Stimulated activated CD4-positive, alpha-beta T cell treated with anti-CD3 and anti-CD28 coated beads, Interleukin-1b, Interleukin-23, amount 100 ng/mL, for 4 hours (primary cell): Measurements from ENCODE around the gene OTOG.

Source experiments
- DNase-seq, 2 donors: peaks; one replicate each; pipeline ENCODE4 v3.0.0-alpha.2; 2020; ENCODE audit warnings: low read depth in 2 of 2

The OTOG gene

DNA sequence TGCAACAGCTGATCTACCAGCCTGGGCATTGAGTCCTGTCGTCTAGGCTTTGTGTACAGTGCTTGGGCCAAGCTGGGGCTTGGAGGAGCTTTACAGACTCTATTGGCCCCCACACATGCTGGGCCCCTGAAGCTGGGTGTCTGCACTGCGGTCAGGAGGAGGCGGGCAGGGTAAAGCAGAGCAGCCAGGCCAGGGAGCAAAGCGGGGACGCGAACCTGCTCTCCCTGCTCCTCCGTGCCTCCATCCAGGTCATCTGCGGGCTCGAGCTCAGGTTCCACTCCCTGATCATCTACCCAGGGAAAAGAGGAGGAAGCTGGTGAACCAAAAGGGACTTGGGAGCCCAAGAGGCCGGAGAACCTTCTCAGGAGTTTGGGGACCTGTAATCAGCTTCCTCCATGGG, 29.9 kb upstream of the OTOG start:
- DNase-seq, result no peak

DNA sequence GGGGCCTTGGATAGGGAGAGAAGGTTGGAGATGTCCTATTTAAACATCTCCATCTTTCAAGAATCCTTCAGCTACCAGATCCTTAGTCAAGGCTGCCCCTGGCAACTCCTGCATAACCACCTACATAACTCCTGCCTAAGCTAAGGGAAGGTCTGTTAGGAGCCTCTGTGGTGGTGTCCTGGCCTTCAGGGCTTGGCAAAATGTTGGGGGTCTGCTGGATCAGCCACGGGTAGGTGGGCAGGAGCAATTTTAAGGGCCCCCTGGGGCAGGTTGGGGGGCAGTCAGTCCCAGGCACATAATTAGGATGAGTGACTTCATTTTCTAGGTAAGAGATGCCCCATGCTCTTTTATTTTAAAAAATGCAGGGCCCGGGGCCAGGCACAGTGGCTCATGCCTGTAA, 28.7 kb upstream of the OTOG start:
- DNase-seq, result no peak

DNA sequence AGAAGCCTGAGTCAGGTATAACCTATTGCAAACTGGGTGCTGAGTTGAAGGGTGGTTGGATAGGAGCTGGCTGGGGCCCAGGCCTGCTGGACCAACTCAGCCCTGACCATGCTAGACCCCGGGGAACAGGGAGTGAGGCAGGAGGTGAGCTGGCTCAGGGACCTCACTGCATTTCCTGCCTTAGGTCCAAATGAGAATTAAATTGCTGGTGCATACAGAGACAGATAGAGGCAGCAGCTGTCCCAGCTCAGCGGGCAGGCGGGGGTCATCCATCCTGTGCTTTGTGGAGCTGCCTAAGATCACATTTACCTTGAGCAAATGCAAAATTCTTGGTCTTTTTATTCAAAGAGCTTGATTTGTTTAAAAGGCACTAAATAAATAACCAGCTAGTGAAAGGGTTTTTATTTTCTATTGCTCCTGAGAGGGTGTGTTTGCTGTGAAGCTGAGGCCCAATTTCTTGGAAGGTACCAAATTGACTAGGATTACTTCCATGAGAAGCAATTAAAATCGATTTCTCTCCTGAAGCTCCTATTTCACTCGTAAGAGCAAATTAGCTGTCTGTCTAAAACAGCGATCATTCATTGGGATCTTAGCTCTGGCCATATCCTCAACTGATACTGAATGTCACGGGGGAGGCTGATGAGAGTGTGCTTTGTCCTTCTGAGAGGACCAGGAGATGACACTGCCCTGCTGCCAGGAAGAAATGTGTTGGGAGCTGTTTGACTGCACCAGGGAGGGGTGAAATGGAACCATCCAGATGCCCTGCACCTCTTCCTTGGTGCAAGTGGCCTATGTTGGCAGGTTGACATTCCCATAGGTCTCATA, 27.8 kb upstream of the OTOG start:
- no peak for DNase-seq

DNA sequence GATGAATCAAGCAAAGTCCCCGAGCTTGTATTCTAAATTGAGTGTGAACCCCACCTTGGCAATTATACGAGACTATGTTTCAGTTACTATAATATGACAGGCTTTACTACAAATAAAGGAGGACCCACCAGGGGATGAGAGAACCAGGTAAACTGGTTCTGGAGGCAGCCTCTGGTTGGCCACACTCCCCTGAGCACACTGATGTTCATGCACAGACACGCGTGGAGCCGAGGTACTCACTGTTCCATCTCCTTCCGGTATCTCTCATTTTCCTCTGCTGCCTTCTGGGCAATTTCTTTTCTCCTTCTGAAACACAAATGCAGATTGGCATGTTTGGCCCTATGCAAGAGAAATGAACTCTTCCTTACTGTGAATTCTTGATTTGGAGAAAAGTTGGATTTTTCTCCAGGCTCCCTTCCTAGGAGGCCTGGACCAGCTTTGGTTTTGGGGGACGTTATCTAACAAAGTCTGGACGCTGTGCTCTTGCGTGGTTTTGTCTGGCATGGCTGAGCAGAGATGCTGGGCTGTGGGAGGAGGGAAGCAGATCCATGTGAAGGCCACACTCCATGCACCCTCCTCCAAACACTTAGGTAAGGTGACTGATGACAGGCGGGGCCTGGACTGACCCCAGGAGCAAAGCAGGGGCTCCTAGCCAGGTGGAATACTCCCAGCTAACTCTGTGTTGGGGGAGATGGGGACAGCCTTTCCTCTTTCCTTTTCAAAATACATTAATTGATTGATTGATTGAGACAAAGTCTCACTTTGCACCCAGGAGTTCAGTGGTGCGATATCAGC, 25.8 kb upstream of the OTOG start:
- DNase-seq, result no peak

DNA sequence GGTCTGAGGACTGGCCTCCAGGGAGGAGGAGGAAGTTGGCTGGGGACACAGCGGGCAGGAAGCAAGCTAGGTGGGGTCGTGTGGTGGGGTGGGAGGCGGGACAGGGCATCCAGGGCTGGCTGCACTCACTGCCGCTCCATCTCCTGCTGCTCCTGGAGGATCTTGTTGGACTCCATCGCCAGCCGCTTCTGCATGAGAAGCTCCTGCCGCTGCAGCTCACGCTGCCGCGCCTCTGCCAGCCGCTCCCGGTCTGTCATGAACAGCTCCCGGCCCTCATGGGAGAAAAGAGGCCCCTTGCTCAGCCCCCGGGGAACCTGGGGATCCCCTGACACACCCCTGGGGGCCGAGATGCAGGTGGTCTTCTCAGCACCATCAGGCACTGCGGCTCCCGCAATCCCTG, 24.4 kb upstream of the OTOG start:
- DNase-seq, result no peak

DNA sequence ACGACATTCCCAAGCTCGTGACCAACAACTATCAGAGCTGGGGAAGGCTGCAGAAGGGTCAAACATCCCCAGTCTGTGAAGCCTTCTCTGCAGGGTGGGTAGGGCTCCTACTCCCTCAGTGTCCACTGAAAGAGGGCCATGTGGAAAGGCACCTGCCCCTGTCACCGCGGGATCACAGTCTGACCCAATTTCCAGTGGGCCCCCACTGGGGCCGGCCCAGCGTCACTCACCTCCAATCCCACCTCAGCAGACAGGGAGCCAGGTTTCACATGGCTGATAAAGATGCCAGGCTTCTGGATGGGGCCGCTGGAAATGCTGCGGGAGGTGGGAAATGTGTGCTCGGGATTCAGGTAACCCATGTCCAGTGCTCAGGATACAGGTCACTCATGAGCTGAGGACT, 22.8 kb upstream of the OTOG start:
- DNase-seq, result no peak

DNA sequence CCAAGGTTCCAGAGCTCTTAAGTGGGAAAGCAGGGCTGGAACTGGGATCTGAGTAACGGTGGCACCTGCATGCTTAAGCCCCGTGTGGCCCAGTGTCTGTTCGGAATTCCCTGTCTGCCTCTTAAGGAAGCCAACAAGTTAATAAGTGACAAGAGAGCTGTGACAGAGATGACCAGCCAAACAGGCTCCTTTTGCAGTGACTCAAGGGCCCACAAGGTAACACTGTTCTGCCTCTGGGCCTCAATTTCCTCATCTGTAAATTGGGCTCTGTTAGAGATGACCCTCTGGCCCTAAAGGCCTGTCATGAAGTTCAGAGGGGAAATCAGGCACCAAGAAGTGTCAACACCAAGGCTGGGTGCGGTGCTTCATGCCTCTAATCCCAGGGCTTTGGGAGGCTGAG, 21.5 kb upstream of the OTOG start:
- no peak for DNase-seq

DNA sequence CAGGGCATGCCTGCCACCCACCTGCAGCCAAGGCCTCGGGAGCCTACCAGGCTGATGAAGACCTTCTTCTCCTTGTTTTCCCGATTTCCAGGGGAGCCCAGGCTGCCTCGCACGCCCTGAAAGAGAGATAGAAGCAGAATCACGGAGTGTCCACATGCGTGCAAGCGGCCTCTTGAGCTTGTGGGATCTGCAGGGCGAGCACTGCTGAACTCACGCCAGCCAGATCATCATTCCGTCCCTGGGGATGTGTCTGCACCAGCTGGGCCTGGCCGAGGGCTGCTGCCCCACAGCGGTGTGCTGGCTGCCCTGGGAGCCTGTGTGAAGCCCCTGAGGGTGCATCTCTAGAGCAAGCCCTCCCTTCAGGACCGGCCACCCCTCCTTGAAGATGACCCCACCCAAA, 20.7 kb upstream of the OTOG start:
- no peak for DNase-seq

DNA sequence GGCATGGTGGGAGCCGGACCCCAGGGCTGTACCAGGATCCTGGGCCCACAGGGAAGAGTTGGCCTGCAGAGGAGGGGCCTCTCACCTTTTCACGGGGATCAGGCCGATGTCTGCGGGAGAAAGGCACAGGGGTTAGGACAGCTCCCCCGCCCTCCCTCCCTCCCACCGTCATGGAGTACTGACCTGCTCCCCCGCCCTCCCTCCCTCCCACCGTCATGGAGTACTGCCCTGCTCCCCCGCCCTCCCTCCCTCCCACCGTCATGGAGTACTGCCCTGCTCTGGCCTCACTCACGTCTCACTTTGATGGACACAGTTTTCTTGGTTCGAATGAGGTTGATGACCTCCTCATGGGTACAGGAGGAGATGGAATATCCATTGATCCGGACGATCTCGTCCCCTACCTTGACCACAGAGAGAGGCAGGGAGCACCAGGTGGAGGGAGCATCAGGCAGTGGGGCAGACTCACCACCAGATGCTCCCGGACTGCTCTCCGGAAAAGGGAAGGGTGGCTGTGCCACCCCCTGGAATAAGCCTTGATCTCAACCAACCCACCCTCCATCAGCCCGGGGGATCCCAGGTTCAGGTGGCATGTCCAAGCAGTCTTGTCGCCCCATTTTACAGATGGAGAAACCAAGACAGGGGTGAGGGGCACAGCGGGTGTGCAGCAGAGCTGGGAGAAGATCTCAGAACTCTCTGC, 20.0 kb upstream of the OTOG start:
- DNase-seq, result no peak

DNA sequence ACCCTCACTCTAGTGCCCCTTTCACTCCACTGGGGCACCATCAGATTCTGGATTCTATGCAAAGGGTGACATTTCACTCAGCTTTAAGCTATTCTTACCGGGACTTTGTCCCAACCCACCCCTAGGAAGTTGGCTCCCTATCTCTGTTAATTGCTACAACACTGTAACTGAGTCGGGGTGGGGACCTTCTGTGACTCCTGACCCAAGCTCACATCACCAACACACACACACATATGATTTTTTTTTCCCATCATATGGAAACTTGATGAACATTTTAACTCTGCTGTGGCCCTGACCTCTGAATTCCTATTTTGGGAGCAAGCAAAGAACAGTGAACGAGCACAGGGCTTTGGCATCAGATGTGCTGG, 19.4 kb upstream of the OTOG start:
- no peak for DNase-seq

DNA sequence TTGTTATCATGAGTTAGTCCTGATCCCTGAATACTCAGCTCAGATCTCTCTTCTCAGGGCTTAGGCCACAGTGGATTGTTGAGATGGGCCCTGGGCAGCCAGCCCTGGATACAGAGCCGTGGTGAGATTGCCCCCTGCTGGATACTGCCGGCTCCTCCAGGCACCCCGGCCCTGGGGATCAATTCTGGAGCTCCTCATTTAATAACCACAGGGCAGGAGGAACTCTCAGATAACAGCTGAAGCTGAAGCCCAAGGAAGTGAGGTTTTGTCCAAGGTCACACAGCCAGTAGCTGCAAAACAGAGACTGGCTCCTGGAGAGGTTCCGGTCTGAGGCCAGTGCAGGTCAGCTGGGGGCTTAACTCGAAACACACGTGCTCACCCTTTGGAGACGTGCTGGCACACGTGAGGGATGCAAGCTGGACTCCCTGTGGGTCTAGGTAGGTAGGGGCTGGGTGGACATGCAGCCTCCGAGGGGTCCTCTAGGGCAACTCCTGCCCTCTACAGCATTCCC, 18.8 kb upstream of the OTOG start:
- DNase-seq, result peak; percentile 15 to 37

DNA sequence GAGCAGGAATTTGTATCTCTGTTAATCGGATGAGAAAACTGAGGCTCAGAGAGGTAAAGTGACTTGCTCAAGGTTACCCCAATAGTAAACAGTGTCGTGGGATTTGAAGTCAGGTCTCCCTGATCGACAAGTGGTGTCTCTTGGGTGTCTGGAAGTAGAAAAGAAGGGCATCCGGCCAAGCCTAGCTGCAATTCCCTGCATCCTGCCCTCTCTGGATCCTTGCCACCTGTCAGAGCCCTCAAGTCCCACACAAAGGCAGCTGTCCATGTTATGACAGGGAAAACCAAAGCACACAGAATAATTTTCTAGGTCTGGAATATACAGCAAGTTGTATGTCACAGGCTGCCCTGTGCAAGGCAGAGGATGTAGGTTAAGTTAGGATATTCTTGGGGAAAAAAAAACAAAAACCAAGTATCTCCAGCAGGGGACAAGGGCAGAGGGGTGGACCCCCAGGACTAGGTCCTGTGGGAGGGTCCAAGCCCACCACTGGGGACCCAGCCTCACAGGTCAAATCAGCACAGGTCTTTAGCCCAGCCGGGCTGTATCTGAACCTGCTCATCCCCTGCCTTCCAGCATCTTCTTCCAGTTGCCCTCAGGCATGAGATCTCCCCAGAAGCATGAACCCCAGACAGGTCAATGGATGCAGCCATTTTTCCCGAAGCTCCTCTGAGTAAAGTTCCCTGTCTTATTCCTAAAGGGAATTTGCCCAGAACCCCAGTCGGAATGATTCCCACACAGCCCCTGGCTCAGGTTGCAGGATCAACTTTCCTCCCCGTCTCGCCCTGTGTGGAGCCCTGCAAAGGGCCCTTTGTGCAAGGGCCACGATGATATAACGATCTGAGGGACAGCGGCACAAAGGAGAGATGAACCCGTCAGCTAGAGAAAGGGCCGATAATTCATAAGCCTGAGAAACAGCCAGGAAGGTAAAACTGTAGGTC, 17.9 kb upstream of the OTOG start:
- DNase-seq, result no peak

DNA sequence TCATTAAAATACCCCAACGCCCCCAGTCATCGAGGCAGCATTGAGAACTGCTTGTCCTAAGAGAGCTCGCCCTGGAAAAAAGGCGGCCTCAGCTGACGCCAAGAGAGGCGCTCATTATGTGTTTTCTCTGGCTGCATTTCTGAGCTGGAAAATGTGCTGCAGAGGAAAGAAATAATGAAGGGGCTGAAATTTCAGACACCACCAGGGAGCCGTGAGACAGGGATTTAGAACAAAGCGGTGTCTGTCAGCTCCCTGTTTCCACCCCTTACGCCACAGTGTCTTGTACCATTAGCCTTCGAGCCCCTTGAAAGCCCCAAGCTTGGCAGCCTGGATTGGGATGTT, 17.2 kb upstream of the OTOG start:
- DNase-seq, result no peak

DNA sequence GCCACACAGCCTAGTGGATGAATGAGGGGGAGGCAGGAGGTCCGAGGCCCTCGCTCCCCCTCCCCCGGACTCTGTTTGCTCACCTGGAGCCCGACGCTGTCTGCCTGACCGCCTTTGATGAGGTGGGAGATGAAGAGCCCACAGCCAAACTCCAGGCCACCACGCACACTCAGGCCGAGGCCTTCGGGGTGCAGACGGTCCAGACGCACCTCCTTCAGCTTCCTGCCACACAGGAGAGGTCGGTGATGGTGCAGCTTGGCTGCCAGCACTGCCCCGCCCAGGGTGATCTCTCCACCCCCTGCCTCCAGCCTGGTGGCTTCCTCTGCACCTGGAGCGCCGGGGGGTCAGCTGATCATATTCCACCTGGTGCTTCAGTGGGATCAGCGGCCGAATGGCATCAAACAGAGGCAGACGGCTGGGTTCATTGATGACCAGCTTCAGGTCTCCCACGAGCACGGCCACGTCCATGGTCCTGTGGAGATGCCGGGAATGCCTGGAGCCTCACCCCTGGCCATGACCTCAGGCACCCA, 15.9 kb upstream of the OTOG start:
- no peak for DNase-seq

DNA sequence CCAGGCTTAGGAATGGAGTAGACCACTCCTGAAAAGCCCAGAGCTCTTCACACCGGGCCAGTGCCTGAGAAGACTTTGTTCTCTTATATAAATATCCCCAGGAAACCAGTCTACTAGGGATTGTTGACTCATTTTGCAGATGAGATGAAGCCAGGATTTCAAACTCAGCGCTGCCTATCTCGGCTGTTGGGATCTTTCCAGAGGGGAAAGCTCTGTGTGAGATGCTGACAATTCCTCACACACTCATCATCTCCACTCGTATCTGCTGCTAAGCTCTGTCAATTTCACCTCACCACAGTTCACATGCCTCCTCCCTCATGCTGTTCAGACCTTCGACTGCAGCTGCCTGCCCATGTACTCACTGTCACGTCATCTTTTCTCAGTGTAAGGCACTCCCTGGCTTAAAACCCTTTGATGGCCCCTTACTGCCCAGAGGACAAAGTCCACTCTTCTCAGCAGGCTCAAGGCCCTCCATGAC, 15.4 kb upstream of the OTOG start:
- DNase-seq, result no peak

DNA sequence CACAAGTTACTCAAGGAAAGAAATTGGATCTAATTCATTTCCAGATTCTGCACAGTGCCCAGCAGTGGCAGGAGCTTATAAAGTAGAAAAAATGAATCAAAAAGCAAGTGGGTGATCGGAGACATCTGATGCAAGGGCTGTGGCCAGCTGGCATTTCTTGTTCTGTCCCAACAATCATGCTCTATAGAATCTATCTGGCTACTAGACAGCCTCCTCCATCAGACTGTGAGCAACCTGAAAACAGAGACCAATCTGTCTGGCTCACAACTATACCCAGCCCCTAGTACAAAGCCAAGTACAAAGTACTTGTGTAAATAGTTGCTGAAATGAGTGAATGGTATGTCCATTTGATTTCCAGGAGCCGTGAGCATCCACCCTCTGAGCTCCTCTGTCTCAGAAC, 14.3 kb upstream of the OTOG start:
- no peak for DNase-seq

DNA sequence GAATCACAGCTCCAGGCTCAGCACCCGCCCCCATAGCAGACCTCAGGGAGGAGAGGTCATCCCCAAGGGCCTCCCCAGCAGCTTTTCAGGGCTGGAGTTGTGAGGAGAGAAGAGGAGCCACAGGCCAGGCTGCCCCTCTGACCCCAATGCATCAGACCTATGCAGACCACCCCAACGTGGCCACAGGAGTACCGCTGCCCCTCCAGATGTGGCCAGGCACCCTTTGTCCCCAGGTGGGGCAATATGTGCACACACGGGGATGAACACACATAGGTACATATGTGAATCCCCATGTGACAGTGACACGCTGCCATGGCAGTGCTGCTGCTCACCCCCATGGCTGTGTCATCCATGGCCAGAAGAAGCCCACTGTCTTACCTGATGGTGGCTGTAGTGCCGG, 13.7 kb upstream of the OTOG start:
- no peak for DNase-seq

DNA sequence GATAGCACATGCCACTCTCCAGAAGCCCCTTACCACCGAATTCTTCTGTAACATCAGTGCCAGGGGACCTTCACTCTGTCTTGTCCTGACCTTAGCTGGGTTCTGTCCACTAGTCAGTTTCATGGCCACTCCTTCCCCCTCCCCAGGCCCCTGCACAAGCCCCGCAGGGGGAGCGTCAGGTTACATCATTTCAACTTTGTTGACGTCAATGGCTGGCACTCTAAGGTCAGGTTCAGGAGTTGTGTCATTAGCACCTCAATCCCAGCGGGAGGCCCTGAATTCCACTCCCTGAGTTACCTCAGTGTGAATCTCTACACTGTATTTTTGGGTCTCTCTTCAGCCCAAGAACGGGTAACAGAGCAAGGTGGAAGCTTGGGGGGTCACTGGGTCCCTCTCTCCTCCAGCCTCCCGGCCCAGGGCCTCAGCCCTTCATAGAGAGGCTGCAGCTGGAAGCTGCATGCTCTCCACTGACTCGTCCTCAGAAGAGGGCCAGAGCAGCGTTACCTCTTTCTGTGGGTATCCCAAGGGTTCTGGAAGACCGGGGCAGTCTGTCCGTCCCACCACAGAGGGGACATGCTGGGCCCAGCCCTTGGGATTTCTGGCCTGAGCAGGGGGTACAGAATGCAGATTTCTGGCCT, 13.2 kb upstream of the OTOG start:
- DNase-seq, result no peak

DNA sequence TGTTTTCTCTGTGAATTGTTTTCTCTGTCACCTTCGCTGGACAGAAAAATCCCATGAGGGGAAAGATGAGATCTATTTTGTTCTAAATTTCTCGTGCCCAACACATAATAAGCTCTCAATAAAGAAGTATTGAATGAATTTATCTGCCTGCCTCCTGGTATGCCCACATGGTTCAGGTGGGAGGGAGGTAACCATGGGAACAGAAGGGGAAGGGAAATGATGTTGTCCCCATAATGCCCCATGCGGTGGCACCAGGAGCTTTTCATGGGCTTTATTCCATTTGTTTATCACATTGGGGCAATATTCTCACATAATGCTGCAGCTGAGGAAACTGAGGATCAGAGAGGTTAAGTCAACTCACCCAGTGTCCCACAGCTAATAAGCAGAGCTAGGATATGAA, 11.6 kb upstream of the OTOG start:
- no peak for DNase-seq

DNA sequence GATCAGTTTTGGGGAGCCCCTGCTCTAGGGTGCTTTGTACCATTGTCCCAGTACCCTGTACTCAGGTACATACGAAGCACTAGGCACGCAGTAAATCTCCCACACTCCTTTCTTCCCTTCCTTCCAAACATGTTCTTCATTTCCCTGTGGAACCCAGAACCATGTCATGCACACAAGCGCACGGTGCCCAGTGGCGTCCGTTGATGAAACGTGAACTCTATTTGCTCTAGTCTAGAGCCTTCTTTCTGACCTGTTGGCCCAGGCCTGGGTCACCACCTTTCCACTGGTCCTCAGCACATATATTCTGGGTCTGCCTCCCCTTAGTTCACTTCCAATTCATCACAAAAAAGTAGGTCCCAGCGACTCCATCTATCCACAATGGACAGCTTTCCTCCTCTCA, 9.8 kb upstream of the OTOG start:
- DNase-seq, result no peak

DNA sequence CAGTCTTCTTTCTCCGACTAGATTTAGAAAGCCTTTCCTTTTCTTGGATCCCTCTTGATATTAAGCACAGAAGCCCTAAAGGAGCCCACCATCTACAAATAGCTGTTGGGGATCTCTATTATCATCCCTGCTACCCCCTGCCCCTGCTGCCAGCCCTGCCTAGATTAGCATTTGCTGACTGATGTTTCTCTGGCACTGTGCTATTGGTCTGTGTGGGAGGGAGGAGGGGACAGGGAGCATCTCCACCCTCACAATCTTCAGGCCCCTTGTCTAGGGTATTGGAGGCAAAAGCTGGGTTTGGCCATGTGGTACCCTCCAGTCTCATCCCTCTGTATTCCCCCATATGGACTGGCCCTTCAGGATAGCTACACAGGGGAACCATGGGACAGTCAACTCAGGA, 9.0 kb upstream of the OTOG start:
- no peak for DNase-seq
